Neural cell (in vitro differentiated cells): ENCODE data around the gene PTK7.

Experiments used
- EP300 ChIP-seq: fragments of 450-650 bp; conservative IDR thresholded peaks from 2 replicates; pipeline ENCODE4 v1.6.1; 2014; ENCODE audit warnings: antibody characterized with exemption, mild to moderate bottlenecking, moderate library complexity; ENCODE audit not compliant: poor library complexity, severe bottlenecking
- EZH2 ChIP-seq: fragments of 200-600, 300-800 bp; shearing (Covaris generic), sonication (generic); IDR thresholded peaks from 2 replicates; pipeline ENCODE4 v1.6.1; 2014; ENCODE audit warnings: antibody characterized with exemption, low read length, borderline replicate concordance, mild to moderate bottlenecking; ENCODE audit not compliant: insufficient read depth, poor library complexity, severe bottlenecking
- SMC3 ChIP-seq: fragments of 450-650 bp; conservative IDR thresholded peaks from 2 replicates; pipeline ENCODE4 v1.6.1; 2014; ENCODE audit warnings: antibody characterized with exemption, mild to moderate bottlenecking, moderate library complexity; ENCODE audit not compliant: poor library complexity
- TF ChIP-seq, protein P1 (sequence below): fragments of 450-650 bp; IDR thresholded peaks from 2 replicates; pipeline ENCODE4 v1.5.1; 2014; ENCODE audit warnings: antibody characterized with exemption, mild to moderate bottlenecking, moderate library complexity; ENCODE audit not compliant: poor library complexity, severe bottlenecking
- TF ChIP-seq, protein P2 (sequence below): IDR thresholded peaks from 2 replicates; pipeline ENCODE4 v1.6.1; 2012; ENCODE audit warnings: borderline replicate concordance

DNA sequence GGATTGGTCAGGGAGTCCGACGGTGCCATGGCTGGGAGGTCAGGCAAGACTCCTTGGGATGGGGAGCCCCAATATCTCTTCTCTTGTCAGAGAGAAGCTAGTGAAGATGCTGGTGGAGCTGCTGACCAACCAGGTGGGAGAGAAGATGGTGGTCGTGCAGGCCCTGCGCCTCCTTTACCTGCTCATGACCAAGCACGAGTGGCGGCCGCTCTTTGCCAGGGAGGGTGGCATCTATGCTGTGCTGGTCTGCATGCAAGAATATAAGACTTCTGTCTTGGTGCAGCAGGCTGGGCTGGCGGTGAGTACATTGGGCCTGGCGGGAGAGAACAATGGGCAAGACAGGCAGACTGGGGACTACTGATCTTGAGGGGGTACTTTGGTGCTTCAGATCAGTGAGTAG is 116.8 kb downstream of the PTK7 start:
- no peak for TF ChIP-seq EZH2
- TF ChIP-seq, protein P1, sequence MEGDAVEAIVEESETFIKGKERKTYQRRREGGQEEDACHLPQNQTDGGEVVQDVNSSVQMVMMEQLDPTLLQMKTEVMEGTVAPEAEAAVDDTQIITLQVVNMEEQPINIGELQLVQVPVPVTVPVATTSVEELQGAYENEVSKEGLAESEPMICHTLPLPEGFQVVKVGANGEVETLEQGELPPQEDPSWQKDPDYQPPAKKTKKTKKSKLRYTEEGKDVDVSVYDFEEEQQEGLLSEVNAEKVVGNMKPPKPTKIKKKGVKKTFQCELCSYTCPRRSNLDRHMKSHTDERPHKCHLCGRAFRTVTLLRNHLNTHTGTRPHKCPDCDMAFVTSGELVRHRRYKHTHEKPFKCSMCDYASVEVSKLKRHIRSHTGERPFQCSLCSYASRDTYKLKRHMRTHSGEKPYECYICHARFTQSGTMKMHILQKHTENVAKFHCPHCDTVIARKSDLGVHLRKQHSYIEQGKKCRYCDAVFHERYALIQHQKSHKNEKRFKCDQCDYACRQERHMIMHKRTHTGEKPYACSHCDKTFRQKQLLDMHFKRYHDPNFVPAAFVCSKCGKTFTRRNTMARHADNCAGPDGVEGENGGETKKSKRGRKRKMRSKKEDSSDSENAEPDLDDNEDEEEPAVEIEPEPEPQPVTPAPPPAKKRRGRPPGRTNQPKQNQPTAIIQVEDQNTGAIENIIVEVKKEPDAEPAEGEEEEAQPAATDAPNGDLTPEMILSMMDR, result no peak
- no peak for TF ChIP-seq EP300
- TF ChIP-seq, protein P2, sequence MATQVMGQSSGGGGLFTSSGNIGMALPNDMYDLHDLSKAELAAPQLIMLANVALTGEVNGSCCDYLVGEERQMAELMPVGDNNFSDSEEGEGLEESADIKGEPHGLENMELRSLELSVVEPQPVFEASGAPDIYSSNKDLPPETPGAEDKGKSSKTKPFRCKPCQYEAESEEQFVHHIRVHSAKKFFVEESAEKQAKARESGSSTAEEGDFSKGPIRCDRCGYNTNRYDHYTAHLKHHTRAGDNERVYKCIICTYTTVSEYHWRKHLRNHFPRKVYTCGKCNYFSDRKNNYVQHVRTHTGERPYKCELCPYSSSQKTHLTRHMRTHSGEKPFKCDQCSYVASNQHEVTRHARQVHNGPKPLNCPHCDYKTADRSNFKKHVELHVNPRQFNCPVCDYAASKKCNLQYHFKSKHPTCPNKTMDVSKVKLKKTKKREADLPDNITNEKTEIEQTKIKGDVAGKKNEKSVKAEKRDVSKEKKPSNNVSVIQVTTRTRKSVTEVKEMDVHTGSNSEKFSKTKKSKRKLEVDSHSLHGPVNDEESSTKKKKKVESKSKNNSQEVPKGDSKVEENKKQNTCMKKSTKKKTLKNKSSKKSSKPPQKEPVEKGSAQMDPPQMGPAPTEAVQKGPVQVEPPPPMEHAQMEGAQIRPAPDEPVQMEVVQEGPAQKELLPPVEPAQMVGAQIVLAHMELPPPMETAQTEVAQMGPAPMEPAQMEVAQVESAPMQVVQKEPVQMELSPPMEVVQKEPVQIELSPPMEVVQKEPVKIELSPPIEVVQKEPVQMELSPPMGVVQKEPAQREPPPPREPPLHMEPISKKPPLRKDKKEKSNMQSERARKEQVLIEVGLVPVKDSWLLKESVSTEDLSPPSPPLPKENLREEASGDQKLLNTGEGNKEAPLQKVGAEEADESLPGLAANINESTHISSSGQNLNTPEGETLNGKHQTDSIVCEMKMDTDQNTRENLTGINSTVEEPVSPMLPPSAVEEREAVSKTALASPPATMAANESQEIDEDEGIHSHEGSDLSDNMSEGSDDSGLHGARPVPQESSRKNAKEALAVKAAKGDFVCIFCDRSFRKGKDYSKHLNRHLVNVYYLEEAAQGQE, result no peak
- no peak for TF ChIP-seq SMC3
